K562 (cell line): ENCODE results near the gene CRABP2. TPM values are rescaled to one million over a fixed set of nuclear protein-coding genes. Genes with fewer than 3 reads are reported as not detected.

Experiments used
- ARID2 ChIP-seq: fragments of 450-650 bp; IDR thresholded peaks from 2 replicates; pipeline ENCODE4 v1.6.1; 2017; ENCODE audit warnings: antibody characterized with exemption, mild to moderate bottlenecking
- DDX20 ChIP-seq: fragments of 450-650 bp; IDR thresholded peaks from 2 replicates; pipeline ENCODE4 v1.6.1; 2016; ENCODE audit warnings: missing genetic modification characterization, low read depth, mild to moderate bottlenecking, missing compliant biosample characterization, moderate library complexity
- JUNB ChIP-seq: fragments of 450-650 bp; formaldehyde crosslinking; conservative IDR thresholded peaks from 2 replicates; pipeline ENCODE4 v1.4.0; 2020; ENCODE audit warnings: mild to moderate bottlenecking
- NCOA6 ChIP-seq: fragments of 450-650 bp; IDR thresholded peaks from 2 replicates; pipeline ENCODE4 v1.6.1; 2017; ENCODE audit warnings: mild to moderate bottlenecking
- PYGO2 ChIP-seq: fragments of 450-650 bp; IDR thresholded peaks from 2 replicates; pipeline ENCODE4 v1.6.1; 2016; ENCODE audit warnings: mild to moderate bottlenecking, missing genetic modification characterization, moderate library complexity, missing compliant biosample characterization
- RBM14 ChIP-seq: fragments of 200-400 bp; formaldehyde crosslinking; IDR thresholded peaks from 2 replicates; pipeline ENCODE4 v1.6.1; 2018; ENCODE audit warnings: low read depth, mild to moderate bottlenecking, low read length, moderate library complexity, borderline replicate concordance; ENCODE audit not compliant: insufficient read depth
- RUNX1 ChIP-seq: sonication (generic); IDR thresholded peaks from 2 replicates; pipeline ENCODE4 v1.6.1; 2016; ENCODE audit warnings: antibody characterized with exemption, low read depth
- TAF15 ChIP-seq: fragments of 200-400 bp; formaldehyde crosslinking; IDR thresholded peaks from 2 replicates; pipeline ENCODE4 v1.6.1; 2017; ENCODE audit warnings: mild to moderate bottlenecking, low read depth, low read length, moderate library complexity
- TAF7 ChIP-seq: fragments of 450-650 bp; IDR thresholded peaks from 2 replicates; pipeline ENCODE4 v1.6.1; 2016; ENCODE audit warnings: missing genetic modification characterization, missing compliant biosample characterization
- ZKSCAN3 ChIP-seq: fragments of 250-450 bp; sonication (Bioruptor Pico); IDR thresholded peaks from 2 replicates; pipeline ENCODE4 v1.4.0; 2020
- ZNF24 ChIP-seq: fragments of 450-650 bp; IDR thresholded peaks from 2 replicates; pipeline ENCODE4 v1.6.1; 2016
- ZNF436 ChIP-seq: fragments of 250-450, 450-650 bp; sonication (Bioruptor Pico); formaldehyde crosslinking; IDR thresholded peaks from 2 replicates; pipeline ENCODE4 v1.7.0; 2020; ENCODE audit warnings: mild to moderate bottlenecking
- polyA plus RNA-seq, 8 experiments: library from polyadenylated mRNA; depleted of rRNA in 4 of 8; stranded (reverse) in 5 of 8; unstranded in 3 of 8; fragments of >200 nt; fragmentation: Nextera tagmentation in 2 of 8; fragmentation: Illumina TruSeq in 1 of 8; extraction: Ambion mirVana in 2 of 8; extraction: Trizol in 1 of 8; gene quantifications; 2 replicates each; pipeline versions ENCODE4 v1.2.1 to v1.2.3, GENCODE V29; 2011 to 2014; ENCODE audit warnings: inconsistent platforms in 1 of 8, missing spikeins in 1 of 8
- total RNA-seq, 7 experiments: library from RNA; depleted of rRNA in 6 of 7; stranded (reverse); fragments of >200 nt in 6 of 7; fragmentation: Illumina TruSeq in 2 of 7; extraction: Trizol in 2 of 7; gene quantifications; 2 replicates each; pipeline versions ENCODE4 v1.2.1 to v1.2.3, GENCODE V29; 2011 to 2021; ENCODE audit warnings: low replicate concordance in 1 of 7
- TF ChIP-seq, protein P1 (sequence below): fragments of 450-650 bp; IDR thresholded peaks from 2 replicates; pipeline ENCODE4 v1.6.1; 2014; ENCODE audit warnings: low read depth, mild to moderate bottlenecking, moderate library complexity, borderline replicate concordance
- TF ChIP-seq, protein P2 (sequence below), 2 experiments: IDR thresholded peaks in 1 of 2; conservative IDR thresholded peaks in 1 of 2; 2 replicates each; pipeline ENCODE4 v1.6.1; 2016; ENCODE audit warnings: low read depth in 2 of 2, mild to moderate bottlenecking in 1 of 2, missing compliant biosample characterization in 1 of 2, missing genetic modification characterization in 1 of 2, moderate library complexity in 1 of 2
- TF ChIP-seq, protein P3 (sequence below), 2 experiments: IDR thresholded peaks; 2 replicates each; pipeline ENCODE4 v1.6.1; 2012; ENCODE audit warnings: improper control_type of control experiment in 2 of 2, low read depth in 2 of 2, low read length in 2 of 2, borderline replicate concordance in 1 of 2
- TF ChIP-seq, protein P4 (sequence below): sonication (generic); formaldehyde crosslinking; IDR thresholded peaks from 2 replicates; pipeline ENCODE4 v1.8.1; 2022; ENCODE audit warnings: missing genetic modification reagents
- TF ChIP-seq, protein P5 (sequence below): fragments of 250-450 bp; sonication (Bioruptor Pico); IDR thresholded peaks from 2 replicates; pipeline ENCODE4 v1.4.0; 2020; ENCODE audit warnings: mild to moderate bottlenecking, moderate library complexity

CRABP2 gene
- total and polyA plus RNA-seq, 9 of the 15 experiments (the other 6 are each of a cell fraction or from before 2014, with no cell fraction given) = 0.30 to 2.5 (median 0.82) TPM

DNA sequence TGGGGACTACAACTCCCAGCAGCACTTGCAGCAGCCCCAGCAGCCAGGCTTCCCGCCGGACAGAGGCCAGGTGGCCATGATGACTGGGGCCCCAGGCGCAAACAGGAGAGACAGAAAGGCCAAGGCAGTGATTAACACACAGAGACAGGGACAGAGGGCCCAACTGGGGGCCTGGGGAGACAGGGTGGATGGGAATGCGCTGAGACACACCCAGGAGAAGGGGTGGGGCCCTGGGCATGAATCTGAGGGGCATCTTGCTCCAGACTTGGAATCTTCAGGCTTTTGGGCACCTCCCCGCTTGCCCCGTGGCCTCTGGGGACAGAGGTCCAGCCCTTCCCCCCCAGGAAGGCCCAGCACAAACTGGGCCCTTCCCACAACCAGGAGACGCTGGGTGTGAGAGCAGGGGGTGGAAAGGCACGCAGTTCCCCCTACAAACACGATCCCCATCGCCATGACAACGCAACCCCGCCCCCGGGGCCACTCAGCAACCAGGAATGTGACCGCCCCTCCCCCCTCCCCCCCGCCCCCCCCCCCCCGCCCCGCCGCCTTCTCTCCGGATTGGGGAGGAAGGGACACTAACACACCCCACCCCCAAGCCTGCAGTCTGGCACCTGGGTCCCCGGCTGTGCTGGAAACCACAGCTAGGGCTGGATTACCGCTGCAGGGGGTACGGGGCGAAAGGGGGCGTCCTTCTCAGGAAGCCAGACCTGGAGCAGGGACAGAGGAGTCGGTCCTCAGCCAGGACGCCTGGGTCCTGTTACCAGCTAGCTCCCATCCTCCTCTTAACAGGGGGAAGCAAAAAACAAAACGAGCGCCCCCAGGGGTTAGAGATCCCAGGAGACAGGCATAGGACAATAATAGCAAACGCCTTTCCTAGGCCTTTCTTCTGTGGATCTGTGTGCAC lies 41.6 kb upstream of the CRABP2 start (continued):
- TF ChIP-seq, protein P1, sequence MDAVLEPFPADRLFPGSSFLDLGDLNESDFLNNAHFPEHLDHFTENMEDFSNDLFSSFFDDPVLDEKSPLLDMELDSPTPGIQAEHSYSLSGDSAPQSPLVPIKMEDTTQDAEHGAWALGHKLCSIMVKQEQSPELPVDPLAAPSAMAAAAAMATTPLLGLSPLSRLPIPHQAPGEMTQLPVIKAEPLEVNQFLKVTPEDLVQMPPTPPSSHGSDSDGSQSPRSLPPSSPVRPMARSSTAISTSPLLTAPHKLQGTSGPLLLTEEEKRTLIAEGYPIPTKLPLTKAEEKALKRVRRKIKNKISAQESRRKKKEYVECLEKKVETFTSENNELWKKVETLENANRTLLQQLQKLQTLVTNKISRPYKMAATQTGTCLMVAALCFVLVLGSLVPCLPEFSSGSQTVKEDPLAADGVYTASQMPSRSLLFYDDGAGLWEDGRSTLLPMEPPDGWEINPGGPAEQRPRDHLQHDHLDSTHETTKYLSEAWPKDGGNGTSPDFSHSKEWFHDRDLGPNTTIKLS = 0 out of 2 replicates have a peak, but pooled peaks have one; percentile 25
- TF ChIP-seq ZNF436 (CRISPR knock-in tag) (no peak), JUNB (no peak), RBM14 (no peak), ZKSCAN3 (no peak), TAF7 (no peak), ARID2 (no peak), DDX20 (no peak), RUNX1 (no peak), TAF15 (no peak), NCOA6 (no peak), ZNF24 (no peak), PYGO2 (no peak)
- TF ChIP-seq, protein P2, sequence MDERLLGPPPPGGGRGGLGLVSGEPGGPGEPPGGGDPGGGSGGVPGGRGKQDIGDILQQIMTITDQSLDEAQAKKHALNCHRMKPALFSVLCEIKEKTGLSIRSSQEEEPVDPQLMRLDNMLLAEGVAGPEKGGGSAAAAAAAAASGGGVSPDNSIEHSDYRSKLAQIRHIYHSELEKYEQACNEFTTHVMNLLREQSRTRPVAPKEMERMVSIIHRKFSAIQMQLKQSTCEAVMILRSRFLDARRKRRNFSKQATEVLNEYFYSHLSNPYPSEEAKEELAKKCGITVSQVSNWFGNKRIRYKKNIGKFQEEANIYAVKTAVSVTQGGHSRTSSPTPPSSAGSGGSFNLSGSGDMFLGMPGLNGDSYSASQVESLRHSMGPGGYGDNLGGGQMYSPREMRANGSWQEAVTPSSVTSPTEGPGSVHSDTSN (CRISPR knock-in tag; IDR thresholded peaks at IDR 0.05; ENCODE audit: low read depth) = no peak
- TF ChIP-seq, protein P2 (tag; conservative IDR thresholded peaks at IDR 0.05; ENCODE audit: low read depth) = no peak
- TF ChIP-seq, protein P3, sequence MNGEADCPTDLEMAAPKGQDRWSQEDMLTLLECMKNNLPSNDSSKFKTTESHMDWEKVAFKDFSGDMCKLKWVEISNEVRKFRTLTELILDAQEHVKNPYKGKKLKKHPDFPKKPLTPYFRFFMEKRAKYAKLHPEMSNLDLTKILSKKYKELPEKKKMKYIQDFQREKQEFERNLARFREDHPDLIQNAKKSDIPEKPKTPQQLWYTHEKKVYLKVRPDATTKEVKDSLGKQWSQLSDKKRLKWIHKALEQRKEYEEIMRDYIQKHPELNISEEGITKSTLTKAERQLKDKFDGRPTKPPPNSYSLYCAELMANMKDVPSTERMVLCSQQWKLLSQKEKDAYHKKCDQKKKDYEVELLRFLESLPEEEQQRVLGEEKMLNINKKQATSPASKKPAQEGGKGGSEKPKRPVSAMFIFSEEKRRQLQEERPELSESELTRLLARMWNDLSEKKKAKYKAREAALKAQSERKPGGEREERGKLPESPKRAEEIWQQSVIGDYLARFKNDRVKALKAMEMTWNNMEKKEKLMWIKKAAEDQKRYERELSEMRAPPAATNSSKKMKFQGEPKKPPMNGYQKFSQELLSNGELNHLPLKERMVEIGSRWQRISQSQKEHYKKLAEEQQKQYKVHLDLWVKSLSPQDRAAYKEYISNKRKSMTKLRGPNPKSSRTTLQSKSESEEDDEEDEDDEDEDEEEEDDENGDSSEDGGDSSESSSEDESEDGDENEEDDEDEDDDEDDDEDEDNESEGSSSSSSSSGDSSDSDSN (IDR thresholded peaks at IDR 0.05; ENCODE audit: borderline replicate concordance in 1 of 2, low read depth in 2 of 2, low read length in 2 of 2) = no peak
- TF ChIP-seq, protein P4, sequence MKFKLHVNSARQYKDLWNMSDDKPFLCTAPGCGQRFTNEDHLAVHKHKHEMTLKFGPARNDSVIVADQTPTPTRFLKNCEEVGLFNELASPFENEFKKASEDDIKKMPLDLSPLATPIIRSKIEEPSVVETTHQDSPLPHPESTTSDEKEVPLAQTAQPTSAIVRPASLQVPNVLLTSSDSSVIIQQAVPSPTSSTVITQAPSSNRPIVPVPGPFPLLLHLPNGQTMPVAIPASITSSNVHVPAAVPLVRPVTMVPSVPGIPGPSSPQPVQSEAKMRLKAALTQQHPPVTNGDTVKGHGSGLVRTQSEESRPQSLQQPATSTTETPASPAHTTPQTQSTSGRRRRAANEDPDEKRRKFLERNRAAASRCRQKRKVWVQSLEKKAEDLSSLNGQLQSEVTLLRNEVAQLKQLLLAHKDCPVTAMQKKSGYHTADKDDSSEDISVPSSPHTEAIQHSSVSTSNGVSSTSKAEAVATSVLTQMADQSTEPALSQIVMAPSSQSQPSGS (CRISPR knock-in tag) = no peak
- TF ChIP-seq, protein P5, sequence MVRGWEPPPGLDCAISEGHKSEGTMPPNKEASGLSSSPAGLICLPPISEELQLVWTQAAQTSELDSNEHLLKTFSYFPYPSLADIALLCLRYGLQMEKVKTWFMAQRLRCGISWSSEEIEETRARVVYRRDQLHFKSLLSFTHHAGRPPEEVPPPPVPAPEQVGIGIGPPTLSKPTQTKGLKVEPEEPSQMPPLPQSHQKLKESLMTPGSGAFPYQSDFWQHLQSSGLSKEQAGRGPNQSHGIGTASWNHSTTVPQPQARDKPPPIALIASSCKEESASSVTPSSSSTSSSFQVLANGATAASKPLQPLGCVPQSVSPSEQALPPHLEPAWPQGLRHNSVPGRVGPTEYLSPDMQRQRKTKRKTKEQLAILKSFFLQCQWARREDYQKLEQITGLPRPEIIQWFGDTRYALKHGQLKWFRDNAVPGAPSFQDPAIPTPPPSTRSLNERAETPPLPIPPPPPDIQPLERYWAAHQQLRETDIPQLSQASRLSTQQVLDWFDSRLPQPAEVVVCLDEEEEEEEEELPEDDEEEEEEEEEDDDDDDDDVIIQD (CRISPR knock-in tag) = no peak
